ENCODE results near the gene PHF21B.

DNA sequence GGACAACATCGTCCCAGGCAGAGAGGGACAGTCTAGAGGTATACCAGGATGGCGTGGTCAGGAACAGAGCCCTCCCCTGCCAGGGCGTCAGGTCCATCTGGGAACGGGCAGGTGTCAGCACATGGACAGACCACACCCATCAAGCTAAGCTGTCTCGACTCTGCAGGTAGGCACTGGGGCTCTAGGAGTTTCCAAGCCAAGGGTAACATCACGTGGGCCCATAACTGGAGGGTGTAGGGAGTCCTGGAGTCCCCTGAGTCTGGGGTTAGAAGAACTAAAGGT is 75.4 kb downstream of the PHF21B start:
- TF ChIP-seq, protein P1, sequence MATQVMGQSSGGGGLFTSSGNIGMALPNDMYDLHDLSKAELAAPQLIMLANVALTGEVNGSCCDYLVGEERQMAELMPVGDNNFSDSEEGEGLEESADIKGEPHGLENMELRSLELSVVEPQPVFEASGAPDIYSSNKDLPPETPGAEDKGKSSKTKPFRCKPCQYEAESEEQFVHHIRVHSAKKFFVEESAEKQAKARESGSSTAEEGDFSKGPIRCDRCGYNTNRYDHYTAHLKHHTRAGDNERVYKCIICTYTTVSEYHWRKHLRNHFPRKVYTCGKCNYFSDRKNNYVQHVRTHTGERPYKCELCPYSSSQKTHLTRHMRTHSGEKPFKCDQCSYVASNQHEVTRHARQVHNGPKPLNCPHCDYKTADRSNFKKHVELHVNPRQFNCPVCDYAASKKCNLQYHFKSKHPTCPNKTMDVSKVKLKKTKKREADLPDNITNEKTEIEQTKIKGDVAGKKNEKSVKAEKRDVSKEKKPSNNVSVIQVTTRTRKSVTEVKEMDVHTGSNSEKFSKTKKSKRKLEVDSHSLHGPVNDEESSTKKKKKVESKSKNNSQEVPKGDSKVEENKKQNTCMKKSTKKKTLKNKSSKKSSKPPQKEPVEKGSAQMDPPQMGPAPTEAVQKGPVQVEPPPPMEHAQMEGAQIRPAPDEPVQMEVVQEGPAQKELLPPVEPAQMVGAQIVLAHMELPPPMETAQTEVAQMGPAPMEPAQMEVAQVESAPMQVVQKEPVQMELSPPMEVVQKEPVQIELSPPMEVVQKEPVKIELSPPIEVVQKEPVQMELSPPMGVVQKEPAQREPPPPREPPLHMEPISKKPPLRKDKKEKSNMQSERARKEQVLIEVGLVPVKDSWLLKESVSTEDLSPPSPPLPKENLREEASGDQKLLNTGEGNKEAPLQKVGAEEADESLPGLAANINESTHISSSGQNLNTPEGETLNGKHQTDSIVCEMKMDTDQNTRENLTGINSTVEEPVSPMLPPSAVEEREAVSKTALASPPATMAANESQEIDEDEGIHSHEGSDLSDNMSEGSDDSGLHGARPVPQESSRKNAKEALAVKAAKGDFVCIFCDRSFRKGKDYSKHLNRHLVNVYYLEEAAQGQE (IDR thresholded peaks at IDR 0.05; ENCODE audit: insufficient read depth in 1 of 2, low read depth in 2 of 2, low read length in 2 of 2) = no peak
- TF ChIP-seq POLR2AphosphoS5 (IDR thresholded peaks at IDR 0.05; ENCODE audit: low read depth, low read length) (no peak), SIN3A (IDR thresholded peaks at IDR 0.05; ENCODE audit: borderline replicate concordance, insufficient read depth, low read length) (no peak)

All from PFSK-1 (cell line).